OCI-LY1 (cell line): ENCODE measurements around the gene LCN6.

Experiments used
- EZH2 ChIP-seq: fragments of 200-600 bp; sonication (generic), shearing (Covaris generic); IDR thresholded peaks from 2 replicates; pipeline ENCODE4 v1.8.0; 2017; ENCODE audit warnings: borderline replicate concordance, mixed run types, mild to moderate bottlenecking, antibody characterized with exemption, low read length, moderate library complexity, mixed read lengths
- TF ChIP-seq, protein P1 (sequence below): fragments of 200-600 bp; sonication (generic), shearing (Covaris generic); IDR thresholded peaks from 2 replicates; pipeline ENCODE4 v1.5.1; 2017; ENCODE audit warnings: mild to moderate bottlenecking, antibody characterized with exemption, low read length, moderate library complexity, mixed read lengths

DNA sequence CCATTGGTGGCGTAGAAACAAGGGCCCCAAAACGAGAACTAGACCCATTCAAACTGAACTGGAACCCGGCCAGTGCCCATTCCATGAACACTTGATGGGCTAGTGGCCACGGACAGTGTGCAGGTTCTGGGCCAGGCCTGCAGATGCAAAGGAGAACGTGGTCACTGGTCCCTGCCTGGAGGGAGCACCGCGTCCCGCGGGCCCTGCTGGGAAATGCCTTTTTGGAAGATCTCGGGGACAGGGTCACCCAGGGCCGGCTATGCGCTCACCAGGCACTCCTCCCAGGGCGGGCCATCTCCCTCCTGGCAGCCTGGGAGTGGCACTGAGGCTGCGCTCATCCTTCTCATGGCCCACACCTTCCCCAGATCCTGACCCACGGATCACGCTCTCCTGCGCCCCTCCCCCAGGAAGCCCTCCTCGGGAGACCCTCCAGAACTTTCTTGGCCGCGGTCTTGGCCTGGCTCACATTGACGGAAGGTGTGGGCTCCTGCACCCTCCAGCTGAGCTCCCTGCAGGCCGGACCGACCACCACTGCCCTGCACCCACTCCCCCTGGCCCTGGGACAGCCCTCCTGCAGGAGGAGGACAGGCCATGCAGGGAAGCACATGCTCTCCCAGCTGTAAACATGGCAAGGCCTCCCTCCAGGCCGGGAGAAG, 38.7 kb downstream of the LCN6 start:
- TF ChIP-seq, protein P1, sequence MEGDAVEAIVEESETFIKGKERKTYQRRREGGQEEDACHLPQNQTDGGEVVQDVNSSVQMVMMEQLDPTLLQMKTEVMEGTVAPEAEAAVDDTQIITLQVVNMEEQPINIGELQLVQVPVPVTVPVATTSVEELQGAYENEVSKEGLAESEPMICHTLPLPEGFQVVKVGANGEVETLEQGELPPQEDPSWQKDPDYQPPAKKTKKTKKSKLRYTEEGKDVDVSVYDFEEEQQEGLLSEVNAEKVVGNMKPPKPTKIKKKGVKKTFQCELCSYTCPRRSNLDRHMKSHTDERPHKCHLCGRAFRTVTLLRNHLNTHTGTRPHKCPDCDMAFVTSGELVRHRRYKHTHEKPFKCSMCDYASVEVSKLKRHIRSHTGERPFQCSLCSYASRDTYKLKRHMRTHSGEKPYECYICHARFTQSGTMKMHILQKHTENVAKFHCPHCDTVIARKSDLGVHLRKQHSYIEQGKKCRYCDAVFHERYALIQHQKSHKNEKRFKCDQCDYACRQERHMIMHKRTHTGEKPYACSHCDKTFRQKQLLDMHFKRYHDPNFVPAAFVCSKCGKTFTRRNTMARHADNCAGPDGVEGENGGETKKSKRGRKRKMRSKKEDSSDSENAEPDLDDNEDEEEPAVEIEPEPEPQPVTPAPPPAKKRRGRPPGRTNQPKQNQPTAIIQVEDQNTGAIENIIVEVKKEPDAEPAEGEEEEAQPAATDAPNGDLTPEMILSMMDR = no peak
- TF ChIP-seq EZH2 = no peak
